SK-N-SH (cell line): ENCODE measurements around the gene SCN3B. TPM values are rescaled to one million over a fixed set of nuclear protein-coding genes. Genes with fewer than 3 reads are reported as not detected.

Source experiments
- CTCF ChIA-PET: fragments of 300-600, 350-600 bp; formaldehyde crosslinking; extraction: SDS; loops from one replicate; lab custom pipeline; 2021; lab: Yijun Ruan, JAX
- POLR2A ChIA-PET: fragments of 350-600 bp; sonication (Branson Sonifier 250); formaldehyde crosslinking; extraction: SDS; loops from one replicate; lab custom pipeline; 2020; ENCODE audit warnings: antibody characterized with exemption, inconsistent platforms; lab: Yijun Ruan, JAX
- DNase-seq: peaks from one replicate; pipeline ENCODE4 v3.0.0; 2012
- H2AFZ ChIP-seq: fragments of 200-600 bp; sonication (generic); 2 replicates; pipeline ENCODE4 v1.8.1; 2016; ENCODE audit warnings: antibody characterized with exemption, mild to moderate bottlenecking, low read depth
- H3F3A ChIP-seq: fragments of 200-600 bp; sonication (generic); replicated peaks from 2 replicates; pipeline ENCODE3; 2016; ENCODE audit warnings: antibody characterized with exemption, mild to moderate bottlenecking; ENCODE audit not compliant: insufficient read depth
- H3K27ac ChIP-seq, 2 experiments: fragments of 200-500 bp in 1 of 2; fragments of 200-600 bp in 1 of 2; sonication (Bioruptor generic) in 1 of 2; sonication (generic), shearing (Covaris generic) in 1 of 2; 2 replicates each; pipeline versions ENCODE4 v1.5.1 to v1.6.1; 2014 to 2016; ENCODE audit warnings: low read depth in 2 of 2, inconsistent platforms in 1 of 2, low read length in 1 of 2, mild to moderate bottlenecking in 1 of 2, mixed read lengths in 1 of 2
- H3K27me3 ChIP-seq: fragments of 200-600 bp; sonication (generic), shearing (Covaris generic); 2 replicates; pipeline ENCODE4 v1.6.1; 2016; ENCODE audit warnings: mixed run types; ENCODE audit not compliant: insufficient read depth
- H3K36me3 ChIP-seq, 2 experiments: fragments of 200-500 bp in 1 of 2; fragments of 200-600 bp in 1 of 2; sonication (Bioruptor generic) in 1 of 2; sonication (generic) in 1 of 2; replicated peaks in 1 of 2; 2 replicates each; pipeline versions ENCODE3 to v1.5.1; 2014 to 2016; ENCODE audit warnings: low read length in 1 of 2, mild to moderate bottlenecking in 1 of 2; ENCODE audit not compliant: insufficient read depth in 2 of 2, control insufficient read depth in 1 of 2
- H3K4me1 ChIP-seq, 2 experiments: fragments of 200-500 bp in 1 of 2; fragments of 200-600 bp in 1 of 2; sonication (Bioruptor generic) in 1 of 2; sonication (generic), shearing (Covaris generic) in 1 of 2; 2 replicates each; pipeline versions ENCODE4 v1.5.1 to v1.6.1; 2014 to 2016; ENCODE audit warnings: low read depth in 1 of 2, low read length in 1 of 2, mixed run types in 1 of 2; ENCODE audit not compliant: insufficient read depth in 2 of 2, control insufficient read depth in 1 of 2
- H3K4me2 ChIP-seq: fragments of 200-600 bp; sonication (generic), shearing (Covaris generic); 2 replicates; pipeline ENCODE4 v1.6.1; 2017; ENCODE audit warnings: mixed run types
- H3K4me3 ChIP-seq, 2 experiments: fragments of 200-500 bp in 1 of 2; fragments of 200-600 bp in 1 of 2; sonication (Bioruptor generic) in 1 of 2; sonication (generic), shearing (Covaris generic) in 1 of 2; 2 replicates each; pipeline versions ENCODE4 v1.5.1 to v1.8.1; 2014 to 2016; ENCODE audit warnings: low read depth in 2 of 2, inconsistent platforms in 1 of 2, low read length in 1 of 2, mild to moderate bottlenecking in 1 of 2, mixed read lengths in 1 of 2, moderate library complexity in 1 of 2
- H3K79me2 ChIP-seq: fragments of 200-600 bp; sonication (generic); 2 replicates; pipeline ENCODE4 v1.8.1; 2017; ENCODE audit warnings: mild to moderate bottlenecking; ENCODE audit not compliant: insufficient read depth
- H3K9ac ChIP-seq: fragments of 200-600 bp; sonication (generic); 2 replicates; pipeline ENCODE4 v1.6.1; 2017; ENCODE audit warnings: mixed run types
- H3K9me2 ChIP-seq: fragments of 200-600 bp; sonication (generic); 2 replicates; pipeline ENCODE4 v1.6.1; 2017; ENCODE audit warnings: mixed run types
- H3K9me3 ChIP-seq: fragments of 200-600 bp; sonication (generic); 2 replicates; pipeline ENCODE4 v1.6.1; 2017; ENCODE audit warnings: mixed run types, mild to moderate bottlenecking, moderate library complexity
- H4K20me1 ChIP-seq: fragments of 200-600 bp; sonication (generic); 2 replicates; pipeline ENCODE4 v1.6.1; 2017; ENCODE audit warnings: mild to moderate bottlenecking, mixed run types; ENCODE audit not compliant: insufficient read depth
- CHD2 ChIP-seq: fragments of 150-350 bp; IDR thresholded peaks from 2 replicates; pipeline ENCODE4 v1.6.1; 2018; ENCODE audit warnings: low read length; ENCODE audit not compliant: partially characterized antibody
- EP300 ChIP-seq, 2 experiments: IDR thresholded peaks; 2 replicates each; pipeline versions ENCODE4 v1.4.0 to v1.6.1; 2012; ENCODE audit warnings: borderline replicate concordance in 1 of 2, low read depth in 1 of 2, low read length in 1 of 2
- EZH2phosphoT487 ChIP-seq: fragments of 200-600 bp; sonication (generic); IDR thresholded peaks from 2 replicates; pipeline ENCODE4 v1.6.1; 2017; ENCODE audit warnings: low read depth, mixed run types, mild to moderate bottlenecking, antibody characterized with exemption, moderate library complexity, borderline replicate concordance
- FOSL2 ChIP-seq: IDR thresholded peaks from 2 replicates; pipeline ENCODE4 v1.4.0; 2012; ENCODE audit warnings: low read depth, mild to moderate bottlenecking, moderate library complexity, borderline replicate concordance
- GATA2 ChIP-seq: sonication (generic); formaldehyde crosslinking; IDR thresholded peaks from 2 replicates; pipeline ENCODE4 v1.5.0; 2020; ENCODE audit warnings: mild to moderate bottlenecking, missing genetic modification reagents
- JUND ChIP-seq: IDR thresholded peaks from 2 replicates; pipeline ENCODE4 v1.4.0; 2012
- MXI1 ChIP-seq: IDR thresholded peaks from 2 replicates; pipeline ENCODE4 v1.6.1; 2012; ENCODE audit warnings: mild to moderate bottlenecking, low read depth, low read length, improper control_type of control experiment
- NFIC ChIP-seq: IDR thresholded peaks from 2 replicates; pipeline ENCODE4 v1.4.0; 2012; ENCODE audit warnings: borderline replicate concordance
- NRF1 ChIP-seq: IDR thresholded peaks from 2 replicates; pipeline ENCODE4 v1.6.1; 2012; ENCODE audit warnings: low read depth, mild to moderate bottlenecking, low read length
- RAD21 ChIP-seq: IDR thresholded peaks from 2 replicates; pipeline ENCODE4 v1.6.1; 2012; ENCODE audit warnings: mild to moderate bottlenecking, low read length
- RCOR1 ChIP-seq: fragments of 150-350 bp; IDR thresholded peaks from 2 replicates; pipeline ENCODE4 v1.6.1; 2017; ENCODE audit warnings: antibody characterized with exemption, low read length
- REST ChIP-seq: IDR thresholded peaks from 2 replicates; pipeline ENCODE4 v1.6.1; 2012; ENCODE audit warnings: mild to moderate bottlenecking, low read depth, low read length, moderate library complexity
- RFX5 ChIP-seq: IDR thresholded peaks from 2 replicates; pipeline ENCODE4 v1.6.1; 2012; ENCODE audit warnings: mild to moderate bottlenecking, improper control_type of control experiment, low read length
- RXRA ChIP-seq: IDR thresholded peaks from 2 replicates; pipeline ENCODE4 v1.4.0; 2012; ENCODE audit warnings: low read depth, mild to moderate bottlenecking, borderline replicate concordance
- SIN3A ChIP-seq: IDR thresholded peaks from 2 replicates; pipeline ENCODE4 v1.6.1; 2012; ENCODE audit warnings: low read depth, mild to moderate bottlenecking, low read length, moderate library complexity, borderline replicate concordance
- TCF12 ChIP-seq: IDR thresholded peaks from 2 replicates; pipeline ENCODE4 v1.4.0; 2012
- WGBS: methylation state at CpG from one replicate; pipeline ENCODE4 v1.1.6; 2017; ENCODE audit warnings: low lambda C conversion rate; 5-methylcytosine and 5-hydroxymethylcytosine counted together
- polyA plus RNA-seq, 3 experiments: library from polyadenylated mRNA; depleted of rRNA; stranded (reverse); fragments of >200 nt; gene quantifications; 2 replicates each; pipeline ENCODE4 v1.2.3, GENCODE V29; 2012
- TF ChIP-seq, protein P1 (sequence below): fragments of 150-350 bp; IDR thresholded peaks from 2 replicates; pipeline ENCODE4 v1.6.1; 2016; ENCODE audit warnings: mild to moderate bottlenecking, low read depth, low read length
- TF ChIP-seq, protein P2 (sequence below): IDR thresholded peaks from 2 replicates; pipeline ENCODE4 v1.4.0; 2012; ENCODE audit warnings: low read depth, borderline replicate concordance
- TF ChIP-seq, protein P3 (sequence below): IDR thresholded peaks from 2 replicates; pipeline ENCODE4; 2012

SCN3B gene
- polyA plus RNA-seq, 1 of the 3 experiments (the other 2 are of a cell fraction): 0.23 TPM

DNA sequence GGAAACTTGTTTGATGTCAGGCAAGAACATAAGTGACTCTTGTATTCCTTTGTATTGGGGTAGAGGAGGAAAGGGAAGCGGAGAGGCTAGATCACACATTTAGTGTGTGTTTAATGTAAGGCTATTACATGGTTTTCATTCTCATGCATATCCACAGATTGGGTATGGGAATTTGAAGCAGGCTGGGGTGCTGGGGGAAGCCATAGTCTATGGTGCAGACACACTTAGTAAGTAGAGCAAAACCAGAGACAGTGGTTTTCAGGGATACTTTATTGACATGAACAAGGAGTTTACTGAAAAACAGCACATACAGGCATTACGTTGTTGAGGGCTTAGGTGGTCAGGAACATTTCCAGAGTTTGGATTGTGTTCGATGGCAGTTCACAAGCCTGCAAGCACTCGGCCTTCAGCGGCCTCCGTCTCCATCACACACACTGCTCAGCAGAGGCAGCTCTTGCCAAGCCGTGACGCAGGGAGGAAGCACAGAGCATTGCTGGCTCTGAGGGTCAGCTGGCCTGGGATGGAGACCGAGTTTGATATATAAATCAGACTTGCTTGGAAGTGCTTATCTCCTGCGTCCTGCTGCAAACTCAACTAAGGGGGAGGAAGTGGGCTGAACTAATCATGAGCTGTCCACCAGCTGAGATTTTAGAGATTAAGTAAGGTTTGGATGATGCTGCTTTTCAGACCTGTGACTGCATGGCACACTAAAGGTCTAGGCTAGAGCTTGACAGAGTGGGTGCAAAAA lies 25.3 kb downstream of the SCN3B start:
- Histone ChIP-seq H3K27ac (peak overlapping the region; percentile 43 to 85; a peak in 3 of 4 replicates), H3K79me2 (no peaks in the 10 kb centered on the region), H4K20me1 (no peaks in the 10 kb centered on the region), H3F3A (peaks cover 14% of the 10 kb centered on the region), H3K27me3 (no peaks in the 10 kb centered on the region), H3K4me2 (peak overlapping the region; percentile 37; the same call in 1 of the 2 replicates), H3K4me3 (no peak overlapping the region), H3K4me1 (peaks cover 4 to 12% of the 10 kb centered on the region in 2 experiments; a peak in 2 of 4 replicates), H3K9ac (peak overlapping the region; percentile 8; the same call in 1 of the 2 replicates), H3K36me3 (no peaks in the 10 kb centered on the region), H3K9me2 (no peaks in the 10 kb centered on the region), H3K9me3 (no peaks in the 10 kb centered on the region), H2AFZ (no peak overlapping the region)
- ChIA-PET POLR2A (interaction anchor here (0.8 kb wide), 2 partner anchors 11 to 35 kb away, joined by 3 read pairs; no protein-coding TSS in a partner anchor), CTCF (interaction anchor here (1.3 to 5.9 kb wide), 7 partner anchors 11 to 82 kb away, joined by 3 to 44 read pairs (median 12); partner anchors contain the start of gene SCN3B)
- peak; percentile 24; the same call in 1 of the 2 replicates for TF ChIP-seq FOSL2
- TF ChIP-seq EZH2phosphoT487: no peak
- TF ChIP-seq, protein P1, sequence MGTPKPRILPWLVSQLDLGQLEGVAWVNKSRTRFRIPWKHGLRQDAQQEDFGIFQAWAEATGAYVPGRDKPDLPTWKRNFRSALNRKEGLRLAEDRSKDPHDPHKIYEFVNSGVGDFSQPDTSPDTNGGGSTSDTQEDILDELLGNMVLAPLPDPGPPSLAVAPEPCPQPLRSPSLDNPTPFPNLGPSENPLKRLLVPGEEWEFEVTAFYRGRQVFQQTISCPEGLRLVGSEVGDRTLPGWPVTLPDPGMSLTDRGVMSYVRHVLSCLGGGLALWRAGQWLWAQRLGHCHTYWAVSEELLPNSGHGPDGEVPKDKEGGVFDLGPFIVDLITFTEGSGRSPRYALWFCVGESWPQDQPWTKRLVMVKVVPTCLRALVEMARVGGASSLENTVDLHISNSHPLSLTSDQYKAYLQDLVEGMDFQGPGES: no peak
- peak; percentile 86; the same call in 1 of the 2 replicates for TF ChIP-seq REST
- TF ChIP-seq, protein P2, sequence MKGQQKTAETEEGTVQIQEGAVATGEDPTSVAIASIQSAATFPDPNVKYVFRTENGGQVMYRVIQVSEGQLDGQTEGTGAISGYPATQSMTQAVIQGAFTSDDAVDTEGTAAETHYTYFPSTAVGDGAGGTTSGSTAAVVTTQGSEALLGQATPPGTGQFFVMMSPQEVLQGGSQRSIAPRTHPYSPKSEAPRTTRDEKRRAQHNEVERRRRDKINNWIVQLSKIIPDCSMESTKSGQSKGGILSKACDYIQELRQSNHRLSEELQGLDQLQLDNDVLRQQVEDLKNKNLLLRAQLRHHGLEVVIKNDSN: no peak
- TF ChIP-seq NFIC: peak; percentile 69
- TF ChIP-seq SIN3A: peak; percentile 54; the same call in 1 of the 2 replicates
- TF ChIP-seq JUND: peak; percentile 39
- no peak for TF ChIP-seq RFX5
- TF ChIP-seq, protein P3, sequence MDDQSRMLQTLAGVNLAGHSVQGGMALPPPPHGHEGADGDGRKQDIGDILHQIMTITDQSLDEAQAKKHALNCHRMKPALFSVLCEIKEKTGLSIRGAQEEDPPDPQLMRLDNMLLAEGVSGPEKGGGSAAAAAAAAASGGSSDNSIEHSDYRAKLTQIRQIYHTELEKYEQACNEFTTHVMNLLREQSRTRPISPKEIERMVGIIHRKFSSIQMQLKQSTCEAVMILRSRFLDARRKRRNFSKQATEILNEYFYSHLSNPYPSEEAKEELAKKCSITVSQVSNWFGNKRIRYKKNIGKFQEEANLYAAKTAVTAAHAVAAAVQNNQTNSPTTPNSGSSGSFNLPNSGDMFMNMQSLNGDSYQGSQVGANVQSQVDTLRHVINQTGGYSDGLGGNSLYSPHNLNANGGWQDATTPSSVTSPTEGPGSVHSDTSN: peak; percentile 79
- TF ChIP-seq RCOR1: peak; percentile 71; the same call in 1 of the 2 replicates
- TF ChIP-seq EP300 (IDR thresholded peaks at IDR 0.05; ENCODE audit: borderline replicate concordance in 1 of 2, low read depth in 1 of 2, low read length in 1 of 2): peak; percentile 23 to 28; a peak in 1 of 4 replicates
- TF ChIP-seq MXI1: peak; percentile 53; the same call in 1 of the 2 replicates
- peak; percentile 67 for TF ChIP-seq TCF12
- TF ChIP-seq CHD2: peak; percentile 53
- peak; percentile 21 for TF ChIP-seq RAD21
- TF ChIP-seq NRF1: no peak
- TF ChIP-seq GATA2 (CRISPR knock-in tag): peak; percentile 86
- TF ChIP-seq RXRA: no peak
- 23% methylated on average over 10 of the region's 10 CpGs for WGBS
- peak; percentile 74 for DNase-seq
